ENCODE measurements around the gene IFI27L2.

IFI27L2 gene

GRCh38 chr14:94121485-94121884, 7.9 kb downstream of the IFI27L2 start:
- DNase-seq (ENCODE audit: low read depth) = no peak
- TF ChIP-seq, protein P1, sequence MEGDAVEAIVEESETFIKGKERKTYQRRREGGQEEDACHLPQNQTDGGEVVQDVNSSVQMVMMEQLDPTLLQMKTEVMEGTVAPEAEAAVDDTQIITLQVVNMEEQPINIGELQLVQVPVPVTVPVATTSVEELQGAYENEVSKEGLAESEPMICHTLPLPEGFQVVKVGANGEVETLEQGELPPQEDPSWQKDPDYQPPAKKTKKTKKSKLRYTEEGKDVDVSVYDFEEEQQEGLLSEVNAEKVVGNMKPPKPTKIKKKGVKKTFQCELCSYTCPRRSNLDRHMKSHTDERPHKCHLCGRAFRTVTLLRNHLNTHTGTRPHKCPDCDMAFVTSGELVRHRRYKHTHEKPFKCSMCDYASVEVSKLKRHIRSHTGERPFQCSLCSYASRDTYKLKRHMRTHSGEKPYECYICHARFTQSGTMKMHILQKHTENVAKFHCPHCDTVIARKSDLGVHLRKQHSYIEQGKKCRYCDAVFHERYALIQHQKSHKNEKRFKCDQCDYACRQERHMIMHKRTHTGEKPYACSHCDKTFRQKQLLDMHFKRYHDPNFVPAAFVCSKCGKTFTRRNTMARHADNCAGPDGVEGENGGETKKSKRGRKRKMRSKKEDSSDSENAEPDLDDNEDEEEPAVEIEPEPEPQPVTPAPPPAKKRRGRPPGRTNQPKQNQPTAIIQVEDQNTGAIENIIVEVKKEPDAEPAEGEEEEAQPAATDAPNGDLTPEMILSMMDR (IDR thresholded peaks at IDR 0.05; ENCODE audit: control insufficient read depth, extremely low read depth, insufficient read depth) = no peak
- no peak overlapping the region for H3K4me3 ChIP-seq (ENCODE audit: low read depth, low read length)

GRCh38 chr14:94120667-94121340, 8.6 kb downstream of the IFI27L2 start:
- H3K4me3 ChIP-seq (ENCODE audit: low read depth, low read length) = no peak overlapping the region
- no peak for DNase-seq (ENCODE audit: low read depth)
- TF ChIP-seq, protein P1 (IDR thresholded peaks at IDR 0.05; ENCODE audit: control insufficient read depth, extremely low read depth, insufficient read depth) = no peak

DNA sequence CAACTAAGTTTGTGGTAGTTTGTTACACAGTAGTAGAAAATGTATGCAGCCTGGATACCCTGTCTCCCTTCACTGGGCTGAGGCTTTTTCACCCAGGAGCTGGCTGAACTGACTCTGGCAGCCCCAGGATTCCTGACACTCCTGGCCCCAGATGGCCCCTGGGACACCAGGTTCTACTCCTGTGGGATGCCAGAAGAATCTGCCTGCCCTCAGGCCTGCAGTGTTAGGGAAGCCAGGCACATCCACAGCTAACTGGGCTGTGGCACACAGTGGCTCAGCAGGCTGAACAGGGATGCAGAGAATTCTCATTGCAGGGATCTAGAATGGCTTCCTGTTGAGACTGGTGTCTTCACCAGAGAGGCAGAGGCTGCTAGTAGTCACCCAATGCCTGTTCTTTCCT, 10.3 kb downstream of the IFI27L2 start:
- H3K4me3 ChIP-seq (ENCODE audit: low read depth, low read length) = no peak overlapping the region
- no peak for DNase-seq (ENCODE audit: low read depth)
- TF ChIP-seq, protein P1 (IDR thresholded peaks at IDR 0.05; ENCODE audit: control insufficient read depth, extremely low read depth, insufficient read depth) = no peak

- DNase-seq (ENCODE audit: low read depth) = no peak
- no peak overlapping the region for H3K4me3 ChIP-seq (ENCODE audit: low read depth, low read length)
- TF ChIP-seq, protein P1 (IDR thresholded peaks at IDR 0.05; ENCODE audit: control insufficient read depth, extremely low read depth, insufficient read depth) = no peak
Observed at GRCh38 chr14:94117856-94118255, 11.5 kb downstream of the IFI27L2 start.

- TF ChIP-seq, protein P1 (IDR thresholded peaks at IDR 0.05; ENCODE audit: control insufficient read depth, extremely low read depth, insufficient read depth) = no peak
- no peak overlapping the region for H3K4me3 ChIP-seq (ENCODE audit: low read depth, low read length)
- DNase-seq (ENCODE audit: low read depth) = no peak
Observed at GRCh38 chr14:94116701-94117100, 12.7 kb downstream of the IFI27L2 start.

DNA sequence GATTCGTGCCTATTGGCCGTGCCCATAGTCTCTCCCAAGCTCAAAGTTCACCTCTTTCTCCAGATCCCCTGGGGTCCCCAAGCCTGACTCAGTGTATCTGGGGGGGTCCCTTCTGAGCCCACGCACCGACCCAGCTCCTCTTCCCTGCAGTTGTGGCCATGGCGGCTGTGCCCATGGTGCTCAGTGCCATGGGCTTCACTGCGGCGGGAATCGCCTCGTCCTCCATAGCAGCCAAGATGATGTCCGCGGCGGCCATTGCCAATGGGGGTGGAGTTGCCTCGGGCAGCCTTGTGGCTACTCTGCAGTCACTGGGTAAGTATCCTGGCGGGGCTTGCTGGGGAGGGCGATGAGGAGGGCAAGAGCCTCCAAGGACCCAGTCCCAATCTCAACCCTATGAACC, 13.8 kb downstream of the IFI27L2 start:
- DNase-seq (ENCODE audit: low read depth) = no peak
- TF ChIP-seq, protein P1 (IDR thresholded peaks at IDR 0.05; ENCODE audit: control insufficient read depth, extremely low read depth, insufficient read depth) = no peak
- no peak overlapping the region for H3K4me3 ChIP-seq (ENCODE audit: low read depth, low read length)

- DNase-seq (ENCODE audit: low read depth) = no peak
- TF ChIP-seq, protein P1 (IDR thresholded peaks at IDR 0.05; ENCODE audit: control insufficient read depth, extremely low read depth, insufficient read depth) = no peak
- H3K4me3 ChIP-seq (ENCODE audit: low read depth, low read length) = no peak overlapping the region
Observed at GRCh38 chr14:94115058-94115591, 14.3 kb downstream of the IFI27L2 start.
